Measurements from ENCODE around the gene ZDHHC14. TPM values are rescaled to one million over a fixed set of nuclear protein-coding genes. Genes with fewer than 3 reads are reported as not detected.

ZDHHC14 gene
- total RNA-seq, 1 experiment from 2014 or later = 1.7 TPM

DNA sequence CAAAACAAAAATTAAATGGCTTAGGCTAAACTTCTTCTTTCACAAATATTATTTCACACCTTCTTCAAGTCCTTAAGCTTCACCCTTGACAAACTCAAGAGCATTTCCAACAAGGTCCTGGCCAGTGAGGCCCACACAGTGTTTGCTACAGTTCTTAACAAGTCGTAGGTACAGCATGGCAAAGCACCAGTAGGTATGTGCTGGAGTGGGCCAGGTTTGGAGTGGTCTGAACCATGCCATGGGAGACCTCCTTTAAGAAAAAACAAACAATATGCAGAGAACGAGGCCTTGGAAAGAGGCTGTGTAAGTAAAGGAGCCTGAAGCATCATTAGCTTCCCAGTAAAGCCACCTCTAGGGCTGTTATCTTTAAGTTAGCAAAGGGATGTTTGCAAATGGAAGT, 287.7 kb downstream of the ZDHHC14 start:
- H3T11ph ChIP-seq (ENCODE audit: low read length) = no peak overlapping the region
- H2BK20ac ChIP-seq (ENCODE audit: low read depth, low read length, poor library complexity, severe bottlenecking) = no peak overlapping the region
- no peaks in the 10 kb centered on the region for H3K23me2 ChIP-seq (ENCODE audit: insufficient read length, low read depth, low read length, poor library complexity, severe bottlenecking)
- H4K20me1 ChIP-seq (ENCODE audit: control insufficient read depth, insufficient read depth, insufficient read length) = no peaks in the 10 kb centered on the region
- H3K14ac ChIP-seq (ENCODE audit: insufficient read depth, low read length) = no peak overlapping the region
- H3K4me1 ChIP-seq (ENCODE audit: insufficient read depth, low read length) = peaks cover 2% of the 10 kb centered on the region; the same call in 1 of the 2 replicates
- peaks cover 29 to 31% of the 10 kb centered on the region in 2 experiments for H3K4me1 Mint-ChIP-seq
- no peak overlapping the region for H2AK5ac ChIP-seq (ENCODE audit: insufficient read length, low read length)
- no peak overlapping the region for H3K23ac ChIP-seq (ENCODE audit: insufficient read length, low read depth, low read length)
- no peak overlapping the region for H3K27ac ChIP-seq (ENCODE audit: insufficient read length, low read depth, low read length)
- H2BK12ac ChIP-seq (ENCODE audit: insufficient read length, low read depth, low read length) = no peak overlapping the region
- no peak for DNase-seq
- no peaks in the 10 kb centered on the region; a peak in 1 of 5 replicates for H3K9me3 Mint-ChIP-seq
- H3K27me3 ChIP-seq (ENCODE audit: insufficient read depth, low read length) = no peaks in the 10 kb centered on the region
- H2AFZ ChIP-seq (ENCODE audit: low read length) = no peak overlapping the region
- WGBS (ENCODE audit: extremely low coverage, insufficient read length, low lambda C conversion rate) = no CpG with 5 or more reads among the region's 2 CpGs
- H4K91ac ChIP-seq (ENCODE audit: insufficient read length, low read depth, low read length) = no peak overlapping the region
- no peak overlapping the region for H3K56ac ChIP-seq (ENCODE audit: insufficient read length, low read depth, low read length)
- H2BK5ac ChIP-seq (ENCODE audit: insufficient read length, low read length) = no peak overlapping the region
- H3K4me2 ChIP-seq (ENCODE audit: insufficient read depth, insufficient read length, low read length) = no peak overlapping the region
- H3K79me2 ChIP-seq (ENCODE audit: insufficient read depth, low read length) = no peaks in the 10 kb centered on the region
- H4K5ac ChIP-seq (ENCODE audit: insufficient read length, low read depth, low read length) = no peak overlapping the region
- H2BK120ac ChIP-seq (ENCODE audit: low read depth, low read length, poor library complexity, severe bottlenecking) = no peak overlapping the region
- no peak overlapping the region for H3K27ac Mint-ChIP-seq
- H3K4me3 Mint-ChIP-seq = no peak overlapping the region
- no peak overlapping the region for H2BK15ac ChIP-seq (ENCODE audit: low read depth, low read length)
- H3K79me1 ChIP-seq (ENCODE audit: insufficient read depth, low read depth, low read length, poor library complexity, severe bottlenecking) = no peaks in the 10 kb centered on the region
- H4K8ac ChIP-seq (replicated peaks; ENCODE audit: insufficient read length, low read depth, low read length) = no peak overlapping the region
- H3K9ac ChIP-seq (ENCODE audit: extremely low read depth, insufficient read length, low read length) = no peak overlapping the region
- peaks cover 5% of the 10 kb centered on the region for H3K27me3 Mint-ChIP-seq (ENCODE audit: low read depth)
- TF ChIP-seq CTCF (conservative IDR thresholded peaks at IDR 0.05) = no peak
- H3K9me3 ChIP-seq (ENCODE audit: control insufficient read depth, low read depth, low read length) = no peaks in the 10 kb centered on the region
- no peak overlapping the region for H3K18ac ChIP-seq (ENCODE audit: insufficient read length, low read depth, low read length)
- H3K4ac ChIP-seq (ENCODE audit: low read depth, low read length) = no peak overlapping the region
- peaks cover 0 to 5% (median 0%) of the 10 kb centered on the region in 3 experiments; a peak in 2 of 7 replicates for H3K36me3 Mint-ChIP-seq (ENCODE audit: insufficient read depth in 1 of 3, low read depth in 3 of 3)

All from H9 (cell line).